NCI-H2171 treated with DMSO at 0.1 percent for 48 hours (cell line): ENCODE data around the gene ZNF3.
"Not testable (repeated sequence)": the region's sequence is repeated elsewhere in the genome, so short reads cannot be mapped to it uniquely, and the experiment has no call there.

Experiments used
- DNase-seq: peaks from one replicate; lab custom pipeline; 2025; lab: John Stamatoyannopoulos, UW

Gene ZNF3

DNA sequence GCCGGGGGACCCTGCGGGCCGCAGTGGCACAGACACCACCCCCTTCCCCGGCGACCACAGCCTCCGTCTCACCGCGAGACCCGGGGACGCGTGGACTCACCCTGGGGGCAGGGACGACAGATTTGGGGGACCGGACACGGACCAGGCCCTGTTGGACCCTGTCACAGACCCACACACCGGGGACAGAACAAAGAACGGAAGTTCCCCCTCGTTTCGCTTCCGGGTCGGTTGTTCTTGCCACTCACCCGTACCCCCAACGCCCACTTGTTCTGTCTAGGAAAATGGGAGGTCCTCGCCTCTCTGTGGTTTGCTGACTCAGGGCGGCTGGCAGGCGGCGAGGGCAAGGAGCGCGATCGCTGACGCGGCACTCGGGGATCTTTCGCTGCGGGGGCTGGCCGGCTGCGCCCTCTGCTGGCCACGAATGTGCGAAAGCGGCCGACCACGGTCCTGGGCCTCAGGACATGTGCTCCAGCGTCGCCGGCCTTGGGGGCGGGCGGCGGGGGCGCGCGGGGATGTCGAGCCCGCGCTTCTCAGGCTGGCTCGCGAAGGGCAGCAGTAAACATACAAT lies at the start of gene ZNF3:
TSS of gene ZNF3 (minus strand) at position 189 of the 568 bp plus-strand sequence. CDS start 4,366 bp downstream, outside the sequence.
- peak; percentile 98 for DNase-seq

DNA sequence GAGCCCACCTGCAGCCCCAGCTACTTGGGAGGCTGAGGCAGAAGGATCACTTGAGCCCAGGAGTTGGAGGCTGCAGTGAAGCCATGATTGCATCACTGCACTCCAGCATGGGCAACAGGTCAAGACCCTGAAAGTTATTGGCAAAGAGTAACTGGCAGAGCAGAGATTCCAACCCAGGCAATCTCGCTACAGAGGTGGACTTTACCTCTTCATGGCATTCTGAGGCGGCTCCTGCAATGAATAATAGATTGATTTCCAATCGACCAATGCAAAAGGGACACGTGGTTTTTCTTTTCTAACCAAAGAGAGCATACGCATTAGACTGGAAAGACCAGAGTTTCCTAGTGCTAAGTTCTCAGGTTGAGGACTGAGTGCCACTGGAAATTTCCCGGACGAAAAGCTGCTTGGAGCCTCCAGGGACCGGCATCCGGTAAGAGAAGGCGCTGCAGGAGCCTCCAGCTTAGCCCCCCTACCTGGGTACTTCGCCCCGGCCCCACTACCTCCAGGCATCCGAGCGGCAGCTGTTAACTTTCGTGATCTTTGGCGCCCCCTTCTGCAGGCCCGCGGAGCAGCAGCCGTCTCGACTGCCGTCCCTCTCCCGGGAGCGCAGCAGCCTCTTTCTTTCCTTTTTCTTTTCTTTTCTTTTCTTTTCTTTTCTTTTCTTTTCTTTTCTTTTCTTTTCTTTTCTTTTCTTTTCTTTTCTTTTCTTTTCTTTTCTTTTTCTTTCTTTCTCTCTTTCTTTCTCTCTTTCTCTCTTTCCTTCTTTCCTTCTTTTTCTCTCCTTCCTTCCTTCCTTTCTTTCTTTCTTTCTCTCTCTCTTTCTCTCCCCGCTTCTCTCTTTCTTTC lies 49.3 kb upstream of the ZNF3 start:
- DNase-seq = peak; percentile 49

GRCh38 chr7:100130220-100130607 lies 48.7 kb upstream of the ZNF3 start:
- DNase-seq = not testable (repeated sequence)

- no peak for DNase-seq
These were observed 47.1 kb upstream of the ZNF3 start for GRCh38 chr7:100128637-100128963.

DNA sequence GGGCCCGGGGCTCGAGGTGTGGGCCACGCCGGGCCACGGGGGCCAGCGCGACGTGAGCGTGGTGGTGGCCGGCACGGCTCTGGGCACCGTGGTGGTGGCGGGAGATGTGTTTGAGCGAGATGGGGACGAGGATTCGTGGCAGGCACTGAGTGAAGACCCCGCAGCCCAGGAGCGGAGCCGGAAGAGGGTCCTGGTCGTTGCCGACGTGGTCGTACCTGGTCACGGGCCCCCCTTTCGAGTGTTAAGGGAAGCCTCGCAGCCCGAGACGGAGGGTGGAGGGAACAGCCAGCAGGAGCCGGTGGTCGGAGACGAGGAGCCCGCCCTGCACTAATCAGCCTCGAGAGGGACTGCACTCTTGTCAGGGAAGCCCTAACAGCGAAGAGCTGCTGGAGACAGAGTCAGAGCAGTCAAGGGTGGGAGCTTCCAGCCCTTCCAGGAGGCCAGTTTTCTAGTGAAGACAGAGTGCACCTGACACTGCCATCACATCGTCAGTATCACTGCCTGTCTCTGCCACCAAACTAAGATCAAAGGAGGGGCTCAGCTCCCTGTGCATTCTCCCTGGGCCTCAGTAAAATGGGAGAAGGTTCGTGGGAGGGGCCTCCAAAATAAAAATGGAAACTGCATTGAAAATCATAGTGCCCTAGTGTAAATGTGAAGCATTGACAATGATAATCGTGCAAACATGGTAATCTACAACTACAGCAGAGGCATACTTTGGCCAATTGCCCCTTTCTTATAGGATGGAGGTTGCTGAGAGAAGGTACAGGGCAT lies 46.5 kb upstream of the ZNF3 start:
- DNase-seq = peak; percentile 41

DNA sequence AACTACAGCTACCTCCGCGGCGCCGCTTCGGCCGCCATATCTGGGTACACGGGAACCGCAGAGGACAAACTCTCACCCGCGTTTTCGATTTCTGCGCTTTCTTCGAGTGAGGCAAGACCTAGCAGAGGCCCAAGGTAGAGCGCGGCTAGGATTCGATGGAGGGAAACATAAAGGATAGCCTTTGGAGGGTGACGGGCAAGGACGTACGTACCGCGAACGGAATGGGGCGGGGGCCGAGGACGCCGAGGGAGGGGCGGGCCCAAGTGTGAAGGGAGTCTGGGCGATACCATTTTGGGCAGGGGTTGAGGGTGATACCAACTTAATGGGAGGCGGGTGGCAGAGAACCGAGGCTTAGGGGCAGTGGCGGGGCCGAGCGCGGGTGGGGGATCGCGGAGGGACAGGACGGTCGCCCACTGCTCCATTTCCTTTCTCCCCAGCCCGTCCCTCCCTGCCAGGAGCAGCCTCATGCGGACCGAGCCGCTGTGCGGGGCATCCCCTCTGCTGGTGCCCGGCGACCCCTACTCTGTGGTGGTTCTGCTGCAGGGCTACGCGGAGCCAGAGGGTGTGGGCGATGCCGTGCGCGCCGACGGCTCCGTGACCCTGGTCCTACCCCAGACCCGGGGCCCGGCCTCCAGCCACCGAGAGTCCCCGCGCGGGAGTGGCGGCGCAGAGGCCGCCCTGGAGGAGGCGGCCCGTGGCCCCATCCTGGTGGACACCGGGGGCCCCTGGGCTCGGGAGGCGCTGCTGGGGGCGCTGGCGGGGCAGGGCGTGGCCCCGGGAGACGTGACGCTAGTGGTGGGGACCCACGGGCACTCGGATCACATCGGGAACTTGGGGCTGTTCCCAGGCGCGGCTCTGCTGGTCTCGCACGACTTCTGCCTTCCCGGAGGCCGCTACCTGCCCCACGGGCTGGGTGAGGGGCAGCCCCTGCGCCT lies 45.7 kb upstream of the ZNF3 start, which contains the start of gene MBLAC1:
TSS of gene MBLAC1 (plus strand) at position 37 of the 935 bp plus-strand sequence. CDS start at position 466, 429 bp downstream.
- peak; percentile 94 for DNase-seq

GRCh38 chr7:100126239-100126930 lies 44.9 kb upstream of the ZNF3 start:
- DNase-seq = no peak

- DNase-seq = no peak
These were observed 43.0 kb upstream of the ZNF3 start for GRCh38 chr7:100124301-100125230.

GRCh38 chr7:100122568-100122967 lies 41.0 kb upstream of the ZNF3 start:
- DNase-seq = no peak

DNA sequence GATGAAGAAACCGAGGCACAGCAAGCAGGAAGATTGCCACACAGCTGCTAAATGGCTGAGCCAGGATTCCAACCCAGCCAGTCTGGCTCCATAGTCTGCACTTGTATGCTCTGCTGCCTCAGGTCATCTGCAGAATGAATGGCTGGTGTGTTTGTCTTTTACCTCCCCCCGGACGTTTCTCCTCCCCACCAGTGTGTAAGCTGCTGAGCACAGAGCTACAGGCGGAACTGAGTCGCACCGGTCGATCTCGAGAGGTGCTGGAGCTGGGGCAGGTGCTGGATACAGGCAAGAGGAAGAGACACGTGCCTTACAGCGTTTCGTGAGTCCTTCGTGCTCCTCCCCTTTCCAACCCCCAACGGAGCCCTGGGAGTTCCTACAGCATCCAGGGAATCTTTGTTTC lies 40.5 kb upstream of the ZNF3 start:
- no peak for DNase-seq

DNA sequence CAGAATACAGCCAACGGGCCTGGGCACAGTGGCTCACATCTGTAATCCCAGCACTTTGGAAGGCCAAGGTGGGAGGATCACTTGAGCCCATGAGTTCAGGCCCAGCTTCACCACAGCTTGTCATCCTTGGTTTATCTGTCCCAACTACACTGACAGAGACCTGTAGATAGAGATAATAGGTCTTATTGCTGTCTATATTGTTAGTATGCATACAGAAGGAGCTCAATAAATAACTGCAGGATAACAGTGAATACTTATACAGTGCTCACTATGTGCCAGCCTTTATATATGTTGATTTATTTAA lies 39.2 kb upstream of the ZNF3 start:
- DNase-seq = no peak

- DNase-seq = peak; percentile 67
These were observed 38.6 kb upstream of the ZNF3 start for GRCh38 chr7:100119970-100120732.

DNA sequence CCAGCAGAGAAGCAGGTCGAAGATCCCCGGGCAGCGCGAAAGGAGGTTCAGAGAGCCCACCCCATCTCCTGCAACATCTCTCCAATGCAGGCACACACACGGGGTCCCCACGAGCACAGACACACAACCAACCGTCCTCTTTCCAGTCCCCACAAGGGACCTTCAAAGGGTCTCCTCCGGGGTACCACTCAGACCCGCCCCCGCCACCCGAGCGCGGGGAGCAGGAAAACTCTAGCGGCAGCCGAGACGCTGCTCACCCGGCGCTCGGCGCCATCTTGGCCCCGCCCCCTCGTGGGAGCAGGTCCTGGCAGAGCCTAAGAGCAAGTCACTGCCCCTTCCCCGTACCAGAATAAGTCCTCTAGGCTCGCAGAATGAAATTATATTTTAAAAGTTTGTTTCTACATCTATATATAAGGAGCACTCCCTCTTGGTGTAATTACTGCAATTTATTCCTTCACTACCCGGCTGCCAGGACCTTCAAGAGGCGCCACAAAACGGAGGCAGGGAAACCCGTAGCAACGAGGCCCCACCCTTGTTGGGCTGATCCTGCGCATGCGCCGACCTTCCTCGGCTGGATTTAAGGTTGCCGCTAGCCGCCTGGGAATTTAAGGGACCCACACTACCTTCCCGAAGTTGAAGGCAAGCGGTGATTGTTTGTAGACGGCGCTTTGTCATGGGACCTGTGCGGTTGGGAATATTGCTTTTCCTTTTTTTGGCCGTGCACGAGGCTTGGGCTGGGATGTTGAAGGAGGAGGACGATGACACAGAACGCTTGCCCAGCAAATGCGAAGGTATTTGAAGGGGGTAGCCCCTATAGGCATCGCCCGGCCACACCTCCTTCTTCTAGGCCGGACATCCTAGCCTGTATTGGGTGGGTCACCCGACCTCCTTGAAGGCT lies 37.8 kb upstream of the ZNF3 start, which contains the start of the genes CNPY4 and TAF6:
TSS of gene CNPY4 (plus strand) at position 563 of the 898 bp plus-strand sequence. CDS start at position 674, 111 bp downstream.
TSS of gene TAF6 (minus strand) at position 287 of the 898 bp plus-strand sequence. CDS start 5,149 bp downstream, outside the sequence.
- DNase-seq = peak; percentile 95

- no peak for DNase-seq
These were observed 37.0 kb upstream of the ZNF3 start for GRCh38 chr7:100118388-100119071.

- DNase-seq = no peak
These were observed 33.5 kb upstream of the ZNF3 start for GRCh38 chr7:100115026-100115425.

DNA sequence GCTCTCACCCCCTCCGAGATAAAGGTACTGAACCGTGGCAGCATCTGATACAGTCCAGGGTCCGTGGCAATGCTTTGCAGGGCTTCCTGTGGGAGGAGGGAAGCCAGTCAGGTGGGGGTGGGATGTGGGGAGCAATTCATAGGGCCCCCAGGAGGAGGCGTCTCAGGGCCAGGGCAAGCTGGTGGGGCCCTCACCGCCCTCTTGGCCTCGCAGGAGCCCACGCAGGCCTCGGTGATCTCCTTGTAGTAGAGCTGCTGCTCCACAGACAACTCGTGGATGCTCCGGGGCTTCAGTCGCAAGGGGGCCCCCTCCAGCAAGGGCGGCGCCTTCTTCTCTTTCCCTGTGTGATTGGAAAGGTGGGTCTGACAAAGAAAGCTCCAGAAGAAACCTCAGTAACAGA lies 30.4 kb upstream of the ZNF3 start:
- DNase-seq = no peak

DNA sequence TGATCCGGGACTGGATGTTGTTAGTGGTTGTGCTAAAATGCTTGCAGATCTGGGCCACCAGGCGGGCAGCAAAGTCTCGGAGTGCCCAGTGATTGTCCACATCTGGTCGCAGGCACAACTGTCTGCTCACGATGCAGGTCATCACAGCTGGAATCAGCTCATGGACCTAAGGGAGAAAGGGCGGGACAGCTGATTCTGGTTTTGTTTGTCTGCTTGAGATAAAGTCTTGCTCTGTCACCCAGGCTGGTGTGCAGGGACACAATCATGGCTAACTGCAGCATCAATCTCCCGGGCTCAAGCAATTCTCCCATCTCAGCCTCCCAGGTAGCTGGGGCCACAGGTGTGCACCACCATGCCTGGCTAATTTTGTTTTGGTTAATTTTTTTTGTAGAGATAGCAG lies 29.6 kb upstream of the ZNF3 start:
- DNase-seq = no peak
